ENCODE data around the gene PABPN1L.

The PABPN1L gene

GRCh38 chr16:88880226-88881006 is 14.0 kb upstream of the PABPN1L start:
- TF ChIP-seq EZH2phosphoT487 (IDR thresholded peaks at IDR 0.05; ENCODE audit: borderline replicate concordance, low read length) (no peak), CTCF (IDR thresholded peaks at IDR 0.05; ENCODE audit: low read depth, low read length, poor library complexity, severe bottlenecking) (no peak)
- H3F3A ChIP-seq (ENCODE audit: control insufficient read depth, insufficient read depth) = peaks cover 5% of the 10 kb centered on the region
- peaks cover 79% of the 10 kb centered on the region for H3K36me3 ChIP-seq (ENCODE audit: control insufficient read depth, low read length)
- H4K20me1 ChIP-seq (ENCODE audit: control insufficient read depth, insufficient read depth, low read depth, low read length) = no peaks in the 10 kb centered on the region
- H3K4me2 ChIP-seq (ENCODE audit: low read length) = no peak overlapping the region
- H3K27ac ChIP-seq (ENCODE audit: low read depth, low read length) = no peak overlapping the region
- no peak overlapping the region for H3K4me3 ChIP-seq (ENCODE audit: low read length)
- H3K27me3 ChIP-seq (ENCODE audit: control insufficient read depth, low read length) = no peaks in the 10 kb centered on the region
- H3K4me1 ChIP-seq (ENCODE audit: control insufficient read depth, low read length) = no peaks in the 10 kb centered on the region
- H3K9me3 ChIP-seq (ENCODE audit: control insufficient read depth, insufficient read depth, low read length) = no peaks in the 10 kb centered on the region
- no peaks in the 10 kb centered on the region for H3K79me2 ChIP-seq (ENCODE audit: control insufficient read depth, low read length)
- H3K9me2 ChIP-seq (replicated peaks; ENCODE audit: control insufficient read depth, low read length) = no peaks in the 10 kb centered on the region

GRCh38 chr16:88879788-88880055 is 13.3 kb upstream of the PABPN1L start:
- no peaks in the 10 kb centered on the region for H3K9me2 ChIP-seq (replicated peaks; ENCODE audit: control insufficient read depth, low read length)
- H3K79me2 ChIP-seq (ENCODE audit: control insufficient read depth, low read length) = no peaks in the 10 kb centered on the region
- no peak overlapping the region for H3K4me2 ChIP-seq (ENCODE audit: low read length)
- no peaks in the 10 kb centered on the region for H3K27me3 ChIP-seq (ENCODE audit: control insufficient read depth, low read length)
- H3K4me1 ChIP-seq (ENCODE audit: control insufficient read depth, low read length) = no peaks in the 10 kb centered on the region
- H3F3A ChIP-seq (ENCODE audit: control insufficient read depth, insufficient read depth) = peaks cover 7% of the 10 kb centered on the region
- H4K20me1 ChIP-seq (ENCODE audit: control insufficient read depth, insufficient read depth, low read depth, low read length) = no peaks in the 10 kb centered on the region
- H3K9me3 ChIP-seq (ENCODE audit: control insufficient read depth, insufficient read depth, low read length) = no peaks in the 10 kb centered on the region
- TF ChIP-seq EZH2phosphoT487 (IDR thresholded peaks at IDR 0.05; ENCODE audit: borderline replicate concordance, low read length) (no peak), CTCF (IDR thresholded peaks at IDR 0.05; ENCODE audit: low read depth, low read length, poor library complexity, severe bottlenecking) (no peak)
- peaks cover 73% of the 10 kb centered on the region for H3K36me3 ChIP-seq (ENCODE audit: control insufficient read depth, low read length)
- no peak overlapping the region for H3K4me3 ChIP-seq (ENCODE audit: low read length)
- H3K27ac ChIP-seq (ENCODE audit: low read depth, low read length) = no peak overlapping the region

GRCh38 chr16:88878967-88879787 is 12.7 kb upstream of the PABPN1L start:
- no peaks in the 10 kb centered on the region for H3K9me2 ChIP-seq (replicated peaks; ENCODE audit: control insufficient read depth, low read length)
- TF ChIP-seq CTCF (IDR thresholded peaks at IDR 0.05; ENCODE audit: low read depth, low read length, poor library complexity, severe bottlenecking) = no peak
- no peak for TF ChIP-seq EZH2phosphoT487 (IDR thresholded peaks at IDR 0.05; ENCODE audit: borderline replicate concordance, low read length)
- peaks cover 7% of the 10 kb centered on the region for H3F3A ChIP-seq (ENCODE audit: control insufficient read depth, insufficient read depth)
- peaks cover 67% of the 10 kb centered on the region for H3K36me3 ChIP-seq (ENCODE audit: control insufficient read depth, low read length)
- no peaks in the 10 kb centered on the region for H3K79me2 ChIP-seq (ENCODE audit: control insufficient read depth, low read length)
- H3K4me2 ChIP-seq (ENCODE audit: low read length) = no peak overlapping the region
- no peak overlapping the region for H3K4me3 ChIP-seq (ENCODE audit: low read length)
- no peaks in the 10 kb centered on the region for H3K4me1 ChIP-seq (ENCODE audit: control insufficient read depth, low read length)
- H4K20me1 ChIP-seq (ENCODE audit: control insufficient read depth, insufficient read depth, low read depth, low read length) = no peaks in the 10 kb centered on the region
- no peak overlapping the region for H3K27ac ChIP-seq (ENCODE audit: low read depth, low read length)
- no peaks in the 10 kb centered on the region for H3K9me3 ChIP-seq (ENCODE audit: control insufficient read depth, insufficient read depth, low read length)
- H3K27me3 ChIP-seq (ENCODE audit: control insufficient read depth, low read length) = no peaks in the 10 kb centered on the region

Data from DOHH2 (cell line).